Heart left ventricle (tissue), 16 donors: ENCODE results near the gene ACSS1. TPM values are rescaled to one million over a fixed set of nuclear protein-coding genes. Genes with fewer than 3 reads are reported as not detected.

ENCODE experiments used
- ATAC-seq, 4 donors: fragments of 200-7000 bp; cut with Tn5 transposase; one replicate each; pipeline ENCODE4 v1.9.1; 2020 to 2022; ENCODE audit warnings: moderate library complexity in 4 of 4, mild to moderate bottlenecking in 3 of 4, moderate number of reproducible peaks in 1 of 4
- DNase-seq, 5 donors: peaks; one replicate each; pipeline ENCODE4 v3.0.0-alpha.2; 2020
- H3K27ac ChIP-seq, 12 donors: fragments of 200-600 bp; sonication (generic) in 4 of 12; one replicate each; pipeline versions ENCODE4 v1.5.0 to v1.8.0; 2016 to 2022; ENCODE audit warnings: mild to moderate bottlenecking in 2 of 12
- H3K27me3 ChIP-seq, 9 donors: fragments of 200-600 bp; sonication (generic) in 2 of 9; one replicate each; pipeline versions ENCODE4 v1.5.1 to v1.8.0; 2016 to 2022; ENCODE audit warnings: mild to moderate bottlenecking in 3 of 9
- H3K36me3 ChIP-seq, 9 donors: fragments of 200-600 bp; sonication (generic) in 2 of 9; one replicate each; pipeline versions ENCODE4 v1.5.0 to v1.8.0; 2018 to 2022; ENCODE audit warnings: mild to moderate bottlenecking in 2 of 9
- H3K4me1 ChIP-seq, 12 donors: fragments of 200-600 bp; sonication (generic) in 4 of 12; one replicate each; pipeline versions ENCODE4 v1.5.0 to v1.8.0; 2016 to 2022; ENCODE audit warnings: mild to moderate bottlenecking in 3 of 12
- H3K4me3 ChIP-seq, 12 donors: fragments of 200-600 bp; sonication (generic) in 4 of 12; one replicate each; pipeline versions ENCODE4 v1.5.0 to v1.8.0; 2017 to 2022; ENCODE audit warnings: mild to moderate bottlenecking in 9 of 12, moderate library complexity in 4 of 12
- H3K9me3 ChIP-seq, 12 donors: fragments of 200-600 bp; sonication (generic) in 4 of 12; one replicate each; pipeline versions ENCODE4 v1.5.0 to v1.8.0; 2016 to 2022; ENCODE audit warnings: mild to moderate bottlenecking in 1 of 12
- CTCF ChIP-seq, 12 donors: fragments of 200-600 bp; sonication (generic) in 4 of 12; IDR thresholded peaks; one replicate each; pipeline versions ENCODE4 v1.5.0 to v1.8.0; 2018 to 2022; ENCODE audit warnings: antibody characterized with exemption in 12 of 12, mild to moderate bottlenecking in 5 of 12
- POLR2A ChIP-seq, 2 donors: fragments of 450-650 bp; IDR thresholded peaks; one replicate each; pipeline ENCODE4 v1.6.1; 2017; ENCODE audit warnings: antibody characterized with exemption in 2 of 2, mild to moderate bottlenecking in 2 of 2, moderate library complexity in 2 of 2
- WGBS, 4 donors: extraction: QIAGEN DNeasy Blood & Tissue Kit in 2 of 4; methylation state at CpG; one replicate each; pipeline versions ENCODE4 v1.1.5 to v1.1.7; 2013 to 2018; 5-methylcytosine and 5-hydroxymethylcytosine counted together
- intact Hi-C, 10 donors: fragments of 100-400 bp; cut with DNase I; formaldehyde crosslinking; loops; one replicate each; pipeline versions ENCODE4 v1.11.1 to v1.14.2; 2022
- polyA plus RNA-seq, 2 donors: library from polyadenylated mRNA; stranded (reverse); fragments of 200-250 nt; gene quantifications; one replicate each; pipeline ENCODE4 v1.2.3, GENCODE V29; 2013
- total RNA-seq, 9 donors: library from RNA; depleted of rRNA in 2 of 9; stranded (reverse); fragments of >200 nt in 2 of 9; fragmentation: NEBNext Ultra II Directional in 3 of 9; extraction: Animal tissue kit (Norgen Biotek cat#: 25700) in 3 of 9; gene quantifications; one replicate each; pipeline versions ENCODE4 v1.1.0 to v1.2.4, GENCODE V29; 2016 to 2023
- donor health status: ischemic (EF 13 %, LVEDD 7.1; RV severe dilation, severe dysfunction).
- donor health status: healthy with polysubstance abuse.
- donor health status: DM: no; HTN: yes; CAD: no.
- donor health status: DM: no; HTN: no; CAD: no.
- donor health status: ischemic (EF 25% LVEDD 6.9; RV normal size, moderate dysfunction).
- donor health status: ischemic (EF 25% LVEDD 5.7; RV mildly dilated, moderate dysfunction).
- donor health status: healthy.
- donor health status: DM: yes; HTN: yes; CAD: no.
- donor health status: ischemic (EF 35%, LVEDD 5.7; RV mildly dilated, moderate dysfunction).
- donor health status: nonischemic (EF 11% LVEDD 7.7; RV severe dilation, severe dysfunction).
- donor health status: DM: yes; HTN: yes; CAD: no.
- donor health status: PGD.
- donor health status: ischemic (EF 29% LVEDD 5.4; RV normal size, mild dysfunction).
- donor health status: nonischemic (EF 23%, LVEDD 6.1; RV moderate dilation, normal function).

Gene ACSS1
- total and polyA plus RNA-seq, 11 donors = 43.5 to 177 (median 81.4) TPM

GRCh38 chr20:24966317-24967012, 91.5 kb downstream of the ACSS1 start:
- Histone ChIP-seq H3K27me3 (no peaks in the 10 kb centered on the region), H3K27ac (no peak overlapping the region), H3K9me3 (no peaks in the 10 kb centered on the region), H3K4me3 (no peak overlapping the region), H3K4me1 (peaks cover 0 to 7% (median 0%) of the 10 kb centered on the region in 12 donors), H3K36me3 (peaks cover 0 to 98% (median 87%) of the 10 kb centered on the region in 9 donors)
- ATAC-seq (no peak), DNase-seq (no peak)
- TF ChIP-seq POLR2A (IDR thresholded peaks at IDR 0.05) (no peak), CTCF (IDR thresholded peaks at IDR 0.05) (no peak)
- WGBS, 4 donors = 92 to 94% (median 93%) methylated on average over 15 of the region's 15 CpGs
- intact Hi-C loops = loop anchor here in 1 of 10 donors (10.0 kb wide), 1 partner anchor 48 kb away; no protein-coding TSS in a partner anchor

- DNase-seq (no peak), ATAC-seq (peak in 1 of 4 donors; percentile 29)
- H3K9me3 ChIP-seq = no peaks in the 10 kb centered on the region
- TF ChIP-seq CTCF (IDR thresholded peaks at IDR 0.05) (no peak), POLR2A (IDR thresholded peaks at IDR 0.05) (no peak)
- peaks cover 0 to 4% (median 0%) of the 10 kb centered on the region in 12 donors for H3K4me1 ChIP-seq
- H3K4me3 ChIP-seq = no peak overlapping the region
- H3K27ac ChIP-seq = no peak overlapping the region
- no peaks in the 10 kb centered on the region for H3K27me3 ChIP-seq
- intact Hi-C loops = loop anchor here in 1 of 10 donors (10.0 kb wide), 1 partner anchor 50 kb away; no protein-coding TSS in a partner anchor
- WGBS, 4 donors = 86 to 95% (median 93%) methylated on average over 6 to 7 of the region's 7 CpGs
- H3K36me3 ChIP-seq = peaks cover 0 to 98% (median 87%) of the 10 kb centered on the region in 9 donors
Observed at GRCh38 chr20:24965065-24965919, 92.6 kb downstream of the ACSS1 start.

GRCh38 chr20:24964506-24964840, 93.5 kb downstream of the ACSS1 start:
- Histone ChIP-seq H3K27ac (no peak overlapping the region), H3K36me3 (peaks cover 0 to 98% (median 87%) of the 10 kb centered on the region in 9 donors), H3K9me3 (no peaks in the 10 kb centered on the region), H3K27me3 (no peaks in the 10 kb centered on the region), H3K4me1 (peaks cover 0 to 5% (median 0%) of the 10 kb centered on the region in 12 donors), H3K4me3 (no peak overlapping the region)
- no peak for DNase-seq
- ATAC-seq = no peak
- WGBS, 4 donors = 89 to 93% (median 90%) methylated on average over 9 of the region's 9 CpGs
- TF ChIP-seq POLR2A (IDR thresholded peaks at IDR 0.05) (no peak), CTCF (IDR thresholded peaks at IDR 0.05) (no peak)
- intact Hi-C loops = loop anchor here in 1 of 10 donors (10.0 kb wide), 1 partner anchor 50 kb away; no protein-coding TSS in a partner anchor
